ENCODE measurements around the gene UBE2L5.

- TF ChIP-seq CTCF (conservative IDR thresholded peaks at IDR 0.05; ENCODE audit: low read depth in 2 of 2) (no peak), NANOG (IDR thresholded peaks at IDR 0.05; ENCODE audit: borderline replicate concordance) (no peak), EZH2 (IDR thresholded peaks at IDR 0.05; ENCODE audit: low read depth, unreplicated experiment) (no peak), ZNF462 (CRISPR knock-in tag; IDR thresholded peaks at IDR 0.05) (no peak), EZH2phosphoT487 (IDR thresholded peaks at IDR 0.05; ENCODE audit: unreplicated experiment) (no peak), REST (IDR thresholded peaks at IDR 0.05; ENCODE audit: unreplicated experiment) (no peak), POLR2AphosphoS5 (IDR thresholded peaks at IDR 0.05; ENCODE audit: low read depth) (no peak), CREB1 (CRISPR knock-in tag; IDR thresholded peaks at IDR 0.05; ENCODE audit: low read depth) (no peak), ETS1 (IDR thresholded peaks at IDR 0.05) (no peak), JUNB (IDR thresholded peaks at IDR 0.05; ENCODE audit: unreplicated experiment) (no peak), ZNF114 (CRISPR knock-in tag; IDR thresholded peaks at IDR 0.05) (no peak), ZNF331 (CRISPR knock-in tag; IDR thresholded peaks at IDR 0.05; ENCODE audit: low read depth) (no peak)
Measured at GRCh38 chr13:30465343-30465592, 43.0 kb downstream of the UBE2L5 start.
